Gastroesophageal sphincter (tissue), 4 donors: Measurements from ENCODE around the gene SLC38A2. TPM values are rescaled to one million over a fixed set of nuclear protein-coding genes. Genes with fewer than 3 reads are reported as not detected.

Source experiments
- ATAC-seq: fragments of 150-250 bp; one replicate; pipeline ENCODE4 v1.9.1; 2016; ENCODE audit warnings: mild to moderate bottlenecking, moderate library complexity
- H3K27ac ChIP-seq, 4 donors: fragments of 200-600 bp; sonication (generic) in 3 of 4; 1 replicate in 3 of 4; 2 replicates in 1 of 4; pipeline ENCODE4 v1.5.1; 2016 to 2019
- H3K27me3 ChIP-seq: fragments of 200-600 bp; sonication (generic); one replicate; pipeline ENCODE4 v1.5.1; 2019
- H3K36me3 ChIP-seq, 2 donors: fragments of 200-600 bp; sonication (generic); one replicate each; pipeline ENCODE4 v1.5.1; 2019; ENCODE audit warnings: control low read depth in 1 of 2
- H3K4me1 ChIP-seq, 3 donors: fragments of 200-600 bp; sonication (generic); 1 replicate in 2 of 3; 2 replicates in 1 of 3; pipeline ENCODE4 v1.5.1; 2016 to 2019; ENCODE audit warnings: control low read depth in 2 of 3
- H3K4me3 ChIP-seq, 2 donors: fragments of 200-600 bp; sonication (generic); one replicate each; pipeline ENCODE4 v1.5.1; 2019; ENCODE audit warnings: mild to moderate bottlenecking in 1 of 2, moderate library complexity in 1 of 2
- H3K9me3 ChIP-seq, 3 donors: fragments of 200-600 bp; sonication (generic); one replicate each; pipeline ENCODE4 v1.5.1; 2017 to 2019; ENCODE audit warnings: control low read depth in 2 of 3
- EP300 ChIP-seq: sonication (generic); formaldehyde crosslinking; IDR thresholded peaks from one replicate; pipeline ENCODE4 v1.6.1; 2017; ENCODE audit warnings: antibody characterized with exemption, mild to moderate bottlenecking
- POLR2A ChIP-seq, 2 donors: fragments of 450-650 bp; IDR thresholded peaks; one replicate each; pipeline ENCODE4 v1.6.1; 2017; ENCODE audit warnings: antibody characterized with exemption in 2 of 2, mild to moderate bottlenecking in 2 of 2, moderate library complexity in 1 of 2
- POLR2AphosphoS5 ChIP-seq: sonication (generic); formaldehyde crosslinking; IDR thresholded peaks from one replicate; pipeline ENCODE4 v1.6.1; 2017; ENCODE audit warnings: antibody characterized with exemption
- WGBS, 2 donors: methylation state at CpG; one replicate each; pipeline ENCODE4 v1.1.5; 2018; ENCODE audit warnings: low coverage in 1 of 2; 5-methylcytosine and 5-hydroxymethylcytosine counted together
- total RNA-seq, 4 donors: library from RNA; depleted of rRNA; stranded (reverse); fragments of >200 nt; gene quantifications; one replicate each; pipeline ENCODE4 v1.1.0, GENCODE V29; 2016
- TF ChIP-seq, protein P1 (sequence below), 4 experiments: fragments of 200-600 bp in 2 of 4; fragments of 450-650 bp in 2 of 4; sonication (generic) in 1 of 4; IDR thresholded peaks; one replicate each; pipeline ENCODE4 v1.5.1; 2017 to 2019; ENCODE audit warnings: antibody characterized with exemption in 4 of 4, mild to moderate bottlenecking in 2 of 4, moderate library complexity in 2 of 4

SLC38A2 gene
- total RNA-seq, 4 donors from 2014 or later, result 175 to 271 (median 263) TPM

DNA sequence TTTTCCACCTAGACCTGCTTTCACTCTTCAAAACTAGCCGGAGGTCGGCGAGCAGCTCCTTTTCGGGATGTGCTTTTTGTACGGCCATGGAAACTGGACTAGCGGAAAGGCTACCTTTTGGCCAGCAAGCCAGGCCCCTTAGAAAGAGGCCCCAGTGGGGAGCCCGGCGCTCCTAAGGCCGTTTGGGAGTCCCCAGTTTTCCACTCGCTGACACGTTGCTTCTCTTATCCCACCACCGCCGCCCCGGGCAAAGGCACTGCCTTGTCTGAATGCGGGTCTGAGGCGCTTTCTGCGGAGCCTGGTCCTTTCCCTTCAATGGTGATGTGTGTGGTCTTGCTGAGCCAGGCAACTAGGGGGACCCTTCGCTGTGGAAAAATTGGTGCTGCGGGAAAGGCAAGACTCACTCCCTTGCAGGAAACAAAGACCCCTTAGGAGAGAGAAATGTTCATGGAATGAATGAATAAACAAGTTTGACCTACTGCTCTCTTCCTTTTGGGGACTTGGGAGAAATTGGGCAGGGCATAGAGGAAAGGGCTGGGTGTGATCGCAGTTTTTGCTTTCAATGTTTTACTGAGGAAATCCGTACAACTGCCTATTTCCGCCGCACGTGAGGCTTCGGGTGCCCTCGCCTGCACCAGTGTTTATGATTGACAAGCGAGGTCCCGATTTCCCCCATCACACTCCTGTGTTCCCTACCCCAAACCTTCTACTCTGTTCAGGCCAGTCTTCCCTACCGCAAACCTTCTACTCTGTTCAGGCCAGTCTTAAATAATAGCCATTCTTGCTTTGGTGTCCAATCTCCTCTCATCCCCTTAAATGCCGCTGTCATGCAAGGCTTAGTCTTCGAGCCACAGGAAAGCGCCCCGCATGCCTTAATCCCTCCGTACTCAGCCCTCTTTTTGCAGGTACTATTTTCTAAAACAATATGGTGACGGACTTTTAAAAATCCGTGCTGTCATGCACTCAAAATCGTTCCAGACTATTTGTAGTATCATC is 1.0 kb upstream of the SLC38A2 start:
- TF ChIP-seq POLR2AphosphoS5 (peak; percentile 3), EP300 (no peak)
- TF ChIP-seq, protein P1, sequence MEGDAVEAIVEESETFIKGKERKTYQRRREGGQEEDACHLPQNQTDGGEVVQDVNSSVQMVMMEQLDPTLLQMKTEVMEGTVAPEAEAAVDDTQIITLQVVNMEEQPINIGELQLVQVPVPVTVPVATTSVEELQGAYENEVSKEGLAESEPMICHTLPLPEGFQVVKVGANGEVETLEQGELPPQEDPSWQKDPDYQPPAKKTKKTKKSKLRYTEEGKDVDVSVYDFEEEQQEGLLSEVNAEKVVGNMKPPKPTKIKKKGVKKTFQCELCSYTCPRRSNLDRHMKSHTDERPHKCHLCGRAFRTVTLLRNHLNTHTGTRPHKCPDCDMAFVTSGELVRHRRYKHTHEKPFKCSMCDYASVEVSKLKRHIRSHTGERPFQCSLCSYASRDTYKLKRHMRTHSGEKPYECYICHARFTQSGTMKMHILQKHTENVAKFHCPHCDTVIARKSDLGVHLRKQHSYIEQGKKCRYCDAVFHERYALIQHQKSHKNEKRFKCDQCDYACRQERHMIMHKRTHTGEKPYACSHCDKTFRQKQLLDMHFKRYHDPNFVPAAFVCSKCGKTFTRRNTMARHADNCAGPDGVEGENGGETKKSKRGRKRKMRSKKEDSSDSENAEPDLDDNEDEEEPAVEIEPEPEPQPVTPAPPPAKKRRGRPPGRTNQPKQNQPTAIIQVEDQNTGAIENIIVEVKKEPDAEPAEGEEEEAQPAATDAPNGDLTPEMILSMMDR (IDR thresholded peaks at IDR 0.05), result peak in 3 of 4 experiments; percentile 5 to 36 (median 18)
- WGBS, 2 donors, result 33% methylated on average over 22 to 25 of the region's 37 CpGs
- Histone ChIP-seq H3K9me3 (no peaks in the 10 kb centered on the region), H3K27ac (peak overlapping the region; percentile 87 to 100 (median 98)), H3K4me3 (peak overlapping the region; percentile 67 to 93), H3K27me3 (no peaks in the 10 kb centered on the region), H3K36me3 (peaks cover 6 to 26% of the 10 kb centered on the region in 2 donors), H3K4me1 (peaks cover 0 to 32% (median 7%) of the 10 kb centered on the region in 3 donors)
- peak; percentile 7 for ATAC-seq

- peak; percentile 57 for ATAC-seq
- Histone ChIP-seq H3K27ac (peak overlapping the region; percentile 87 to 100 (median 98)), H3K27me3 (no peaks in the 10 kb centered on the region), H3K4me1 (peaks cover 12 to 49% (median 16%) of the 10 kb centered on the region in 3 donors), H3K9me3 (no peaks in the 10 kb centered on the region), H3K4me3 (peak overlapping the region; percentile 67 to 93), H3K36me3 (peaks cover 6 to 42% of the 10 kb centered on the region in 2 donors)
- peak; percentile 49 for TF ChIP-seq POLR2AphosphoS5
- no peak for TF ChIP-seq POLR2A (IDR thresholded peaks at IDR 0.05)
- no peak for TF ChIP-seq EP300
- TF ChIP-seq, protein P1 (IDR thresholded peaks at IDR 0.05), result peak in 1 of 4 experiments; percentile 8
- 0% methylated on average over 1 to 14 of the region's 74 CpGs for WGBS, 2 donors
Observed at GRCh38 chr12:46371718-46372543, 642 bp downstream of the SLC38A2 start.

DNA sequence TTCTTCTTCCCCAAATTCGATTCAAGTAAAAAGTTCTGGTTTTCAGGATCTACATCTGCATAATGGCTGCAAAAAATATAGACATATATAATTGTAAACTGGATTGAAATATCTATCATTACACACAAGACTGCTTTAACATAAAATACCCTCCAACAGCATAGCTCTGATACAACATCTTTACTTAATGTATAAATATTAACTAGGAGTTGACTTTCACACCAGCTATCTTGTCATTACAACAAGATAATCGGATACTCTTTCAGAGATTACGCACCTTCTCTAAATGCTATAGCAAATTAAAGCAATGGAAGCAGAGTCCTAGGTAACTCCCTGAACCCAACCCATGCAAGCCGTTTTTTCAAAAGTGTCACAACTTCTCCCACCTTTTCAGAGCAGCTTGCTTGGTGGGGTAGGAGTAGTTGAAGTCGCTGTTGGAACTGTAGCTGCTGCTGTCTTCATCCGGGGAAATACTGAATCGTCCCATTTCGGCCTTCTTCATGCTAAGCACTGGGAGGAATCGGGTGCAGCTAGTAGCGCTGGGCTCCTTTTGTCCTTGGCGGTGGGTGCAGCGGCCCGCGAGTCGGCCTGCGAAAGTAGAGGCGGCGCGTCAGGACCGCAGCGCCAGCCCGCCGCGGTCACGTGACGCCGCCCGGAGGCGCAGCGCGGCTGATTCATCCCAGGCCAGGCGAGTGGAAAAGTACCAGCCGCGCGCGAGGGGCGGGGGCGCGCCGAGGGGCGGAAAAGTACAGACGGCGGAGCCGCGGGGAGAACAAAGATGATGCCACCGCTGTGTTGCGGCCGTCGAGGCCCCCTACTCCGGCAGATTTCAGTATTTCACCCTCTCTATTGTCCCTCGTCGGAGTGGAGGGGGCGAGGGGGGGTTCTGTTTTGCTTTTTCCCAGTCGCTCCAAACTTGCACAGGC is 1.5 kb downstream of the SLC38A2 start:
- Histone ChIP-seq H3K27me3 (no peaks in the 10 kb centered on the region), H3K36me3 (peaks cover 15 to 51% of the 10 kb centered on the region in 2 donors), H3K27ac (peak overlapping the region; percentile 87 to 100 (median 98)), H3K4me1 (peaks cover 21 to 58% (median 21%) of the 10 kb centered on the region in 3 donors), H3K9me3 (no peaks in the 10 kb centered on the region), H3K4me3 (peak overlapping the region; percentile 67 to 93)
- peak; percentile 74 for ATAC-seq
- TF ChIP-seq EP300 (no peak), POLR2AphosphoS5 (peak; percentile 69), POLR2A (IDR thresholded peaks at IDR 0.05) (peak; percentile 47 to 64)
- TF ChIP-seq, protein P1 (IDR thresholded peaks at IDR 0.05), result peak in 2 of 4 experiments; percentile 36 to 53
- WGBS, 2 donors, result 2 to 5% methylated on average over 5 to 13 of the region's 54 CpGs

DNA sequence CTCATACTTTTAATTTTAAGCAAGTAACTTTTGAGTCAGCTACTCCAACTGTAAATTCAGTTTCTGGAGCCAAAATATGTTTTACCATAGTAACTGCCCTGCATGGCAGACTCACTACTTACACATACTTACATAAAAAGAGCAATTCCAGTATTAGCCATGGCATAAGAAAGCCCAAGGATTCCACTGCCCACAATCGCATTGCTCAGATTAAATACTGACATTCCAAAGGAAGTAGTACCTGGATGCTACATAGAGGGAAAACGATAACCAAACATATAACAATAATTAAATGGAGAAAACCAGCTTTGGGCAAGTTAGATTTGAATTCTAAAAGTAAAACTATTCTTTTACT is 2.2 kb downstream of the SLC38A2 start:
- no peak for ATAC-seq
- TF ChIP-seq POLR2A (IDR thresholded peaks at IDR 0.05), result no peak
- TF ChIP-seq, protein P1 (IDR thresholded peaks at IDR 0.05), result no peak
- WGBS, 2 donors, result 3 to 13% methylated on average over 2 of the region's 2 CpGs
- Histone ChIP-seq H3K4me1 (peaks cover 27 to 65% (median 28%) of the 10 kb centered on the region in 3 donors), H3K36me3 (peaks cover 22 to 58% of the 10 kb centered on the region in 2 donors), H3K4me3 (peak overlapping the region; percentile 67 to 93), H3K27me3 (no peaks in the 10 kb centered on the region), H3K9me3 (no peaks in the 10 kb centered on the region), H3K27ac (peak overlapping the region in 2 of 4 donors; percentile 99 to 100)
